Left lung (tissue), 10 donors: ENCODE measurements around the gene SCD5. TPM values are rescaled to one million over a fixed set of nuclear protein-coding genes. Genes with fewer than 3 reads are reported as not detected.
A peak's percentile ranks its signal among the peaks of the same experiment; 100 is the strongest.

Source experiments
- ATAC-seq: fragments of 200-7000 bp; cut with Tn5 transposase; one replicate; pipeline ENCODE4 v1.9.1; 2020; ENCODE audit warnings: moderate library complexity
- DNase-seq, 4 donors: peaks; one replicate each; pipeline ENCODE4 v3.0.0-alpha.2; 2013 to 2020
- H3K27ac ChIP-seq, 2 donors: fragments of 200-600 bp; sonication (generic) in 1 of 2; one replicate each; pipeline versions ENCODE4 v1.5.0 to v1.8.0; 2020 to 2021
- H3K27me3 ChIP-seq, 2 donors: fragments of 200-600 bp; sonication (generic) in 1 of 2; one replicate each; pipeline versions ENCODE4 v1.5.0 to v1.8.0; 2020 to 2021
- H3K36me3 ChIP-seq, 2 donors: fragments of 200-600 bp; sonication (generic) in 1 of 2; one replicate each; pipeline versions ENCODE4 v1.5.0 to v1.8.0; 2020 to 2021
- H3K4me1 ChIP-seq, 2 donors: fragments of 200-600 bp; one replicate each; pipeline ENCODE4 v1.8.0; 2021
- H3K4me3 ChIP-seq, 2 donors: fragments of 200-600 bp; sonication (generic) in 1 of 2; one replicate each; pipeline versions ENCODE4 v1.5.0 to v1.8.0; 2020 to 2021; ENCODE audit warnings: mild to moderate bottlenecking in 1 of 2
- H3K9me3 ChIP-seq, 2 donors: fragments of 200-600 bp; sonication (generic) in 1 of 2; one replicate each; pipeline versions ENCODE4 v1.5.0 to v1.8.0; 2020 to 2021
- intact Hi-C, 2 donors: fragments of 100-400 bp; cut with DNase I; formaldehyde crosslinking; loops; one replicate each; pipeline versions ENCODE4 v1.11.2 to v1.14.2; 2022
- polyA plus RNA-seq, 6 donors: library from polyadenylated mRNA; unstranded; fragments of 120-200 nt; gene quantifications; one replicate each; pipeline ENCODE4 v1.2.1, GENCODE V29; 2013; ENCODE audit not compliant: insufficient read length in 6 of 6
- total RNA-seq, 2 donors: library from RNA; stranded (reverse); fragmentation: NEBNext Ultra II Directional; extraction: Animal tissue kit (Norgen Biotek cat#: 25700); gene quantifications; one replicate each; pipeline ENCODE4 v1.2.1, GENCODE V29; 2021
- TF ChIP-seq, protein P1 (sequence below), 2 donors: fragments of 200-600 bp; sonication (generic) in 1 of 2; IDR thresholded peaks; one replicate each; pipeline versions ENCODE4 v1.5.0 to v1.8.0; 2021; ENCODE audit warnings: antibody characterized with exemption in 2 of 2
- donor health status: DM: no; HTN: yes; CAD: no.
- donor health status: DM: no; HTN: no; CAD: no.

The SCD5 gene
- total and polyA plus RNA-seq, 8 donors = 12.5 to 41.1 (median 35.0) TPM

DNA sequence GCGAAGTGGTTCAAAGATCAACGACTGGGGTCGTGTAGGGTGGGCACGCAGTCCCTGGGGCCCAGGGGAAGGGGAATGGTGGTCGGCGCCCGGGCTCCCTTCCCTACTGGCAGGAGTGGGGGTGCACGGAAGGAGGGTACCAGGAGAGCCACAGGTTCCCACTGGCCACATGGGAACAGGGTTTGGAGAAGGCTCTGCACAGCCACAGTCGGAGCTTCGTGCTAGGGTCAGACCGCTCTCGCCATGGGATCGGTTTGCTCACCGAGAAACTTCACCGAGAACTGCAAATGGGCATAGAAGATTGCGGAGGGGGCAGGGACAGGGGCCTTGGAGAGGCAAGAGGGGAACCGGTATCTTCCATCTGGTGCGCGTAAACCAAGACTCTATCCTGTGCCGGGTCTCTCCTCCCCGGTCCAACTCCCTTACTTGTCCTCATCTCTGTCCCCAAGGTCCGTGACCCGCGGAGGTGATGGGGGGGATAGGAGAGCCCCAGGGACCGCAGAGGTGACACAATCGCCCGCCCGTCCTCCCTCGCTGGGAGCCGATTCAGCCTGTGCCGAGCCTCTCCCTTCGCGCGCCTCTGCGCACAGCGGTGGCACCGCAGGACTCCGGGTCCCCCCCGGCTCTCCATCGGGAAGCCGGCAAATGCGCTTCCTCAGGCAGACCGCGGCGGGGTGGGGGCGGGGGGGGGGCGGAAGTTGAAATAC lies 1.0 kb downstream of the SCD5 start:
- TF ChIP-seq, protein P1, sequence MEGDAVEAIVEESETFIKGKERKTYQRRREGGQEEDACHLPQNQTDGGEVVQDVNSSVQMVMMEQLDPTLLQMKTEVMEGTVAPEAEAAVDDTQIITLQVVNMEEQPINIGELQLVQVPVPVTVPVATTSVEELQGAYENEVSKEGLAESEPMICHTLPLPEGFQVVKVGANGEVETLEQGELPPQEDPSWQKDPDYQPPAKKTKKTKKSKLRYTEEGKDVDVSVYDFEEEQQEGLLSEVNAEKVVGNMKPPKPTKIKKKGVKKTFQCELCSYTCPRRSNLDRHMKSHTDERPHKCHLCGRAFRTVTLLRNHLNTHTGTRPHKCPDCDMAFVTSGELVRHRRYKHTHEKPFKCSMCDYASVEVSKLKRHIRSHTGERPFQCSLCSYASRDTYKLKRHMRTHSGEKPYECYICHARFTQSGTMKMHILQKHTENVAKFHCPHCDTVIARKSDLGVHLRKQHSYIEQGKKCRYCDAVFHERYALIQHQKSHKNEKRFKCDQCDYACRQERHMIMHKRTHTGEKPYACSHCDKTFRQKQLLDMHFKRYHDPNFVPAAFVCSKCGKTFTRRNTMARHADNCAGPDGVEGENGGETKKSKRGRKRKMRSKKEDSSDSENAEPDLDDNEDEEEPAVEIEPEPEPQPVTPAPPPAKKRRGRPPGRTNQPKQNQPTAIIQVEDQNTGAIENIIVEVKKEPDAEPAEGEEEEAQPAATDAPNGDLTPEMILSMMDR (IDR thresholded peaks at IDR 0.05) = no peak
- H3K27me3 ChIP-seq = peaks cover 0 to 54% of the 10 kb centered on the region in 2 donors
- no peaks in the 10 kb centered on the region for H3K36me3 ChIP-seq
- peak overlapping the region; percentile 62 to 76 for H3K4me3 ChIP-seq
- DNase-seq (no peak), ATAC-seq (peak; percentile 4)
- no peak overlapping the region for H3K27ac ChIP-seq
- H3K4me1 ChIP-seq = peaks cover 8 to 25% of the 10 kb centered on the region in 2 donors
- H3K9me3 ChIP-seq = no peaks in the 10 kb centered on the region
- intact Hi-C loops = no loop called here

DNA sequence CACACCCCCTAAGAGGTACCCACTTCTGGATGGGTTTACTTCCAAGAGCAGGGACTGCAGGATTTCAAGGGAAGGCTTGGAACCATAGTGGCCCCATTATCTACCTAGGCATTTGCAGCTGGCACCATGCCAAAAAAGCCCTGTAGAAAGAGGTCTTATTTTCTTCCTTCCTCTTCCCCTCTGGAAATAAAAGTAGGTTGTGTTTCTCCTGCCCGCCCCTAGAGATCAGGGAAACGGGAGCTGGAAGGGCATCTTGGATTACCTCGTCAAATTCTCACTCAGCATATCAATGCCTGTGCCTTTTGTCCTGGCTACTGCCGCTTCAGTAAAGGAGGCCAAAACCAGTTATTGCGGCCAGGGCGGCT lies 1.6 kb downstream of the SCD5 start:
- intact Hi-C loops = no loop called here
- ATAC-seq (no peak), DNase-seq (no peak)
- peaks cover 0 to 54% of the 10 kb centered on the region in 2 donors for H3K27me3 ChIP-seq
- TF ChIP-seq, protein P1 (IDR thresholded peaks at IDR 0.05) = no peak
- H3K27ac ChIP-seq = no peak overlapping the region
- H3K4me1 ChIP-seq = peaks cover 8 to 25% of the 10 kb centered on the region in 2 donors
- no peaks in the 10 kb centered on the region for H3K36me3 ChIP-seq
- no peaks in the 10 kb centered on the region for H3K9me3 ChIP-seq
- peak overlapping the region; percentile 62 to 76 for H3K4me3 ChIP-seq

DNA sequence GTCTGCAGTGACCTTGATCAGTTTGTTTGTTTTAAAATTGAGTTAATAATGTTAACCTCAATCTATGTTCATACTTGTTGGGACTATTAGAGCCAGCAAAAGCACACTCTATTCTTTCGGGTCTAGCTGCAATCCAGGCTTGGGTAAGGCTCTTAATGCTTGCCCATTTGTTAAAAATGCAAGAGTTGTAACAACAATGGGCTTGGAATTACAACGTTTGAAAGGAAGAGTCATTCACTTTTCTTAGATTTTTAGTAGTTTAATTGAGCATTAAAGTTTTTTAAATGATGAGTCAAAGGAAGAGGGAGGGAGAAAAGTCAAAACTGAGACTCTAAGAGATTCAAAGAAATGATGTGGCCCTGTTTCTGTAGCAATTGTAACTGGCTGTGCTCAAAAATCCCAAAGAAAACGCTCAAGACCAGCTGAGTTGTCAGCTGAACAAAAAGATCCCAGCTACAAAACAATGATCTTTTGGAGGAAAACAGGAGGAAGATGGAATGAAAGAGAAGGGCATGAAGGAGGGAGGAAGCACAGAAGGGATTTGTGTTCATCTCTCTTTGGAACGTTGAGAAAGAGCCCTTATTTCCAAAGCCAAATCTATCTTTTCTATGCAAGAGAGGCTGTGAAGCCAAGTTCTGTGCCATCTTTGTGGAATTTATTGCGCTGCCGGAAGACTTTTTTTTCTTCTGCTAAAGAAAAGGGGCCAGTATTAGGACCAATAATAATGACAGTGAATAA lies 5.5 kb downstream of the SCD5 start:
- Histone ChIP-seq H3K4me1 (peaks cover 0 to 11% of the 10 kb centered on the region in 2 donors), H3K36me3 (no peaks in the 10 kb centered on the region), H3K27ac (no peak overlapping the region), H3K27me3 (peaks cover 0 to 21% of the 10 kb centered on the region in 2 donors), H3K9me3 (no peaks in the 10 kb centered on the region), H3K4me3 (no peak overlapping the region)
- DNase-seq (no peak), ATAC-seq (no peak)
- intact Hi-C loops = no loop called here
- TF ChIP-seq, protein P1 (IDR thresholded peaks at IDR 0.05) = no peak

DNA sequence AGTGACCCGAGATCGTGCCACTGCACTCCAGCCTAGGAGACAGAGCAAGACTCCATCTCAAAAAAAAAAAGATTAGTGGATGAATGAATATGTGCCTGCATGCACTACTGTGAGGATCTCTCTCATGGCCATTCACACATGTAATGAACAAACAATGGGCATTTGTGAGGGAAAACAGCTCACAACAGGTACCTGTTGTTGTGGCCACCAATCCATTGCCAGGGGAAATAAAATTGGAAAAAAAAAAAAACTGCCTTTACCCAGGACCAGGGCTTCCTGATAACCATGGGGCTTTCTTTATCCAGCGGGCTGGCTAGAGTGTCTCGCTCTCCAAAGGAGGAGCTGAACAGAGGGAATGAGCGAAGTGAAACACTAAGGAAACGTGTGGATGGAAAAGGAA lies 7.4 kb downstream of the SCD5 start:
- DNase-seq (no peak), ATAC-seq (no peak)
- Histone ChIP-seq H3K4me3 (no peak overlapping the region), H3K9me3 (no peaks in the 10 kb centered on the region), H3K27me3 (peaks cover 0 to 2% of the 10 kb centered on the region in 2 donors), H3K4me1 (no peaks in the 10 kb centered on the region), H3K36me3 (no peaks in the 10 kb centered on the region), H3K27ac (no peak overlapping the region)
- intact Hi-C loops = no loop called here
- TF ChIP-seq, protein P1 (IDR thresholded peaks at IDR 0.05) = no peak

DNA sequence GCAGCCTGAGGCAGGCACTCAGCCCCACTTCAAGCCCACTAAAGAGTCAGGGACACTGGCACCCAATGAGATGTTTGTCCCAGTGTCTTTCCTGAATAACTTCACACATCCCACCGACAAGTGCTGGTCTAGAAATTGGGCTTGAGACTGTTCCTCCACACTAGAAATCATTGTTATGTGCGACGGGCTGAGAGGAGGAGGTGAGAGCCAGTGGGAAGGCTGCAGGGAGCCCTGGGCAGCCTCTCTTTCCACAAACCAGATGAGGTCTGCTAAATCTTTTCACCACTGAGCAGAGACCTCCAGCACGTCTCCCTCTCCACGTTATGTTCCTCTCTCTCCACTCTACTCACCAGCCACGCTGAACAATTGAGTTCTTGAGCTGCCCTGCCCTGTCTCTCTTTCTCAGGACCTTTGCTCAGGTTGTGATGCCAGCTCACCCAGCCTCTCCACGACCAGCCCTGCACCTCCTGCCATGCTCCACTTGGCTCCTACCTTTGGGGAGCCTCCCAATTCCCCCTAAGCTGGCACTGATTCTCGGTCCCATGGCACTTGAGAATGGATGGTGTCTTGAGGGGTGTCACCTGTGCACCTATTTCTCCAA lies 8.4 kb downstream of the SCD5 start:
- intact Hi-C loops = no loop called here
- TF ChIP-seq, protein P1 (IDR thresholded peaks at IDR 0.05) = no peak
- H3K9me3 ChIP-seq = no peaks in the 10 kb centered on the region
- ATAC-seq (no peak), DNase-seq (no peak)
- H3K4me1 ChIP-seq = peaks cover 1% of the 10 kb centered on the region in 2 donors
- no peaks in the 10 kb centered on the region for H3K27me3 ChIP-seq
- H3K27ac ChIP-seq = no peak overlapping the region
- H3K36me3 ChIP-seq = no peaks in the 10 kb centered on the region
- H3K4me3 ChIP-seq = no peak overlapping the region
